GM18868 (cell line): ENCODE measurements around the gene PLSCR1.

ENCODE experiments used
- ATAC-seq: cut with Tn5 transposase; IDR thresholded peaks from one replicate; pipeline ENCODE4 v1.9.1; 2021; ENCODE audit warnings: mild to moderate bottlenecking, moderate library complexity; ENCODE audit not compliant: unreplicated experiment

PLSCR1 gene

GRCh38 chr3:146544002-146544928 is at the start of gene PLSCR1:
Gene PLSCR1 (minus strand): TSS chr3:146544607. CDS start chr3:146536552, 8,055 bp downstream.
- ATAC-seq: peak; percentile 77

- no peak for ATAC-seq
These were observed 49.4 kb upstream of the PLSCR1 start for GRCh38 chr3:146593776-146594175.

GRCh38 chr3:146590521-146590920 is 46.1 kb upstream of the PLSCR1 start:
- no peak for ATAC-seq

- peak; percentile 62 for ATAC-seq
These were observed 45.6 kb upstream of the PLSCR1 start for GRCh38 chr3:146589899-146590508.

GRCh38 chr3:146585156-146585555 is 40.7 kb upstream of the PLSCR1 start:
- no peak for ATAC-seq

GRCh38 chr3:146581951-146582467 is 37.6 kb upstream of the PLSCR1 start:
- no peak for ATAC-seq

- ATAC-seq: no peak
These were observed 36.7 kb upstream of the PLSCR1 start for GRCh38 chr3:146581080-146581601.

GRCh38 chr3:146577662-146578061 is 33.3 kb upstream of the PLSCR1 start:
- peak; percentile 75 for ATAC-seq

GRCh38 chr3:146575636-146576035 is 31.2 kb upstream of the PLSCR1 start:
- no peak for ATAC-seq

- ATAC-seq: no peak
These were observed 29.8 kb upstream of the PLSCR1 start for GRCh38 chr3:146574173-146574572.

- ATAC-seq: no peak
These were observed 24.9 kb upstream of the PLSCR1 start for GRCh38 chr3:146569314-146569713.

GRCh38 chr3:146566138-146566537 is 21.7 kb upstream of the PLSCR1 start:
- no peak for ATAC-seq

- ATAC-seq: no peak
These were observed 17.5 kb upstream of the PLSCR1 start for GRCh38 chr3:146561879-146562278.

- ATAC-seq: no peak
These were observed 17.1 kb upstream of the PLSCR1 start for GRCh38 chr3:146561463-146561862.

GRCh38 chr3:146560678-146561077 is 16.3 kb upstream of the PLSCR1 start:
- ATAC-seq: no peak

GRCh38 chr3:146559388-146559787 is 15.0 kb upstream of the PLSCR1 start:
- no peak for ATAC-seq

GRCh38 chr3:146558781-146559180 is 14.4 kb upstream of the PLSCR1 start:
- no peak for ATAC-seq

GRCh38 chr3:146557745-146558144 is 13.3 kb upstream of the PLSCR1 start:
- ATAC-seq: no peak

GRCh38 chr3:146555311-146555710 is 10.9 kb upstream of the PLSCR1 start:
- no peak for ATAC-seq

- no peak for ATAC-seq
These were observed 9.8 kb upstream of the PLSCR1 start for GRCh38 chr3:146554151-146554760.
